KG1 (cell line): Measurements from ENCODE around the gene CMIP.

Experiments
- DNase-seq: peaks from one replicate; lab custom pipeline; 2025; lab: John Stamatoyannopoulos, UW

The CMIP gene

GRCh38 chr16:81624403-81624759 is 179.8 kb downstream of the CMIP start:
- no peak for DNase-seq

- no peak for DNase-seq
Measured at GRCh38 chr16:81624760-81625543, 180.3 kb downstream of the CMIP start.

- no peak for DNase-seq
Measured at GRCh38 chr16:81625544-81626153, 181.0 kb downstream of the CMIP start.

GRCh38 chr16:81626181-81626674 is 181.6 kb downstream of the CMIP start:
- DNase-seq = no peak

GRCh38 chr16:81627024-81627423 is 182.4 kb downstream of the CMIP start:
- DNase-seq = no peak

- DNase-seq = no peak
Measured at GRCh38 chr16:81627729-81628244, 183.2 kb downstream of the CMIP start.

GRCh38 chr16:81629034-81629802 is 184.6 kb downstream of the CMIP start:
- DNase-seq = no peak

- DNase-seq = no peak
Measured at GRCh38 chr16:81629896-81630634, 185.5 kb downstream of the CMIP start.

GRCh38 chr16:81630635-81631031 is 186.0 kb downstream of the CMIP start:
- DNase-seq = no peak

- DNase-seq = peak; percentile 56
Measured at GRCh38 chr16:81632392-81633146, 188.0 kb downstream of the CMIP start.

- peak; percentile 56 for DNase-seq
Measured at GRCh38 chr16:81633147-81633619, 188.6 kb downstream of the CMIP start.

- no peak for DNase-seq
Measured at GRCh38 chr16:81633680-81634379, 189.2 kb downstream of the CMIP start.

GRCh38 chr16:81634380-81635062 is 189.9 kb downstream of the CMIP start:
- DNase-seq = no peak

- no peak for DNase-seq
Measured at GRCh38 chr16:81635063-81635937, 190.7 kb downstream of the CMIP start.

GRCh38 chr16:81636298-81636993 is 191.8 kb downstream of the CMIP start:
- no peak for DNase-seq

- no peak for DNase-seq
Measured at GRCh38 chr16:81637336-81638235, 193.0 kb downstream of the CMIP start.
